Measurements from ENCODE around the gene CNOT2. TPM values are rescaled to one million over a fixed set of nuclear protein-coding genes. Genes with fewer than 3 reads are reported as not detected.

CNOT2 gene
- polyA plus RNA-seq, 1 experiment: 56.9 TPM

- CTCF ChIA-PET: no interaction called here
- no peak for DNase-seq (ENCODE audit: low read depth)
- Histone ChIP-seq H3K27me3 (ENCODE audit: control insufficient read depth, insufficient read depth, low read length) (no peaks in the 10 kb centered on the region), H3K36me3 (ENCODE audit: control insufficient read depth, insufficient read depth, low read length) (0 out of 2 replicates have a peak, but pooled peaks cover 1% of the 10 kb centered on the region), H3K4me3 (ENCODE audit: low read depth, low read length) (no peak overlapping the region)
- POLR2A ChIA-PET: no interaction called here
- TF ChIP-seq CTCF (IDR thresholded peaks at IDR 0.05; ENCODE audit: insufficient read depth, low read depth, low read length): no peak
These were observed 6.2 kb upstream of the CNOT2 start for GRCh38 chr12:70236990-70237389.

GRCh38 chr12:70240673-70241072 is 2.6 kb upstream of the CNOT2 start:
- TF ChIP-seq CTCF (IDR thresholded peaks at IDR 0.05; ENCODE audit: insufficient read depth, low read depth, low read length): no peak
- ChIA-PET CTCF (no interaction called here), POLR2A (no interaction called here)
- H3K36me3 ChIP-seq (ENCODE audit: control insufficient read depth, insufficient read depth, low read length): 0 out of 2 replicates have a peak, but pooled peaks cover 1% of the 10 kb centered on the region
- no peak overlapping the region for H3K4me3 ChIP-seq (ENCODE audit: low read depth, low read length)
- H3K27me3 ChIP-seq (ENCODE audit: control insufficient read depth, insufficient read depth, low read length): no peaks in the 10 kb centered on the region
- no peak for DNase-seq (ENCODE audit: low read depth)

- TF ChIP-seq CTCF (IDR thresholded peaks at IDR 0.05; ENCODE audit: insufficient read depth, low read depth, low read length): no peak
- Histone ChIP-seq H3K27me3 (ENCODE audit: control insufficient read depth, insufficient read depth, low read length) (no peaks in the 10 kb centered on the region), H3K36me3 (ENCODE audit: control insufficient read depth, insufficient read depth, low read length) (0 out of 2 replicates have a peak, but pooled peaks cover 1% of the 10 kb centered on the region), H3K4me3 (ENCODE audit: low read depth, low read length) (peak overlapping the region; percentile 87)
- CTCF ChIA-PET: interaction anchor here (1.4 kb wide), 1 partner anchor 253 kb away, joined by 6 read pairs; no protein-coding TSS in a partner anchor
- POLR2A ChIA-PET: no interaction called here
- no peak for DNase-seq (ENCODE audit: low read depth)
These were observed 1.4 kb upstream of the CNOT2 start for GRCh38 chr12:70241845-70242244.

- no peak for TF ChIP-seq CTCF (IDR thresholded peaks at IDR 0.05; ENCODE audit: insufficient read depth, low read depth, low read length)
- POLR2A ChIA-PET: interaction anchor here (0.5 to 1.1 kb wide), 3 partner anchors 103 to 348 kb away, joined by 3 to 6 read pairs (median 4); no protein-coding TSS in a partner anchor
- Histone ChIP-seq H3K27me3 (ENCODE audit: control insufficient read depth, insufficient read depth, low read length) (no peaks in the 10 kb centered on the region), H3K36me3 (ENCODE audit: control insufficient read depth, insufficient read depth, low read length) (no peaks in the 10 kb centered on the region), H3K4me3 (ENCODE audit: low read depth, low read length) (peak overlapping the region; percentile 87)
- DNase-seq (ENCODE audit: low read depth): no peak
- CTCF ChIA-PET: interaction anchor here (0.8 to 1.4 kb wide), 5 partner anchors 255 to 343 kb away, joined by 3 read pairs; no protein-coding TSS in a partner anchor
These were observed 508 bp downstream of the CNOT2 start for GRCh38 chr12:70243510-70244371.

- DNase-seq (ENCODE audit: low read depth): no peak
- ChIA-PET CTCF (interaction anchor here (0.8 to 1.2 kb wide), 4 partner anchors 256 to 344 kb away, joined by 3 read pairs; no protein-coding TSS in a partner anchor), POLR2A (interaction anchor here (0.8 to 1.1 kb wide), 2 partner anchors 344 to 348 kb away, joined by 3 to 4 read pairs; no protein-coding TSS in a partner anchor)
- TF ChIP-seq CTCF (IDR thresholded peaks at IDR 0.05; ENCODE audit: insufficient read depth, low read depth, low read length): no peak
- Histone ChIP-seq H3K36me3 (ENCODE audit: control insufficient read depth, insufficient read depth, low read length) (no peaks in the 10 kb centered on the region), H3K4me3 (ENCODE audit: low read depth, low read length) (peak overlapping the region; percentile 87), H3K27me3 (ENCODE audit: control insufficient read depth, insufficient read depth, low read length) (no peaks in the 10 kb centered on the region)
These were observed 1.2 kb downstream of the CNOT2 start for GRCh38 chr12:70244409-70244808.

Measured in BJ (cell line).